ENCODE results near the gene OTOS.

OTOS gene

DNA sequence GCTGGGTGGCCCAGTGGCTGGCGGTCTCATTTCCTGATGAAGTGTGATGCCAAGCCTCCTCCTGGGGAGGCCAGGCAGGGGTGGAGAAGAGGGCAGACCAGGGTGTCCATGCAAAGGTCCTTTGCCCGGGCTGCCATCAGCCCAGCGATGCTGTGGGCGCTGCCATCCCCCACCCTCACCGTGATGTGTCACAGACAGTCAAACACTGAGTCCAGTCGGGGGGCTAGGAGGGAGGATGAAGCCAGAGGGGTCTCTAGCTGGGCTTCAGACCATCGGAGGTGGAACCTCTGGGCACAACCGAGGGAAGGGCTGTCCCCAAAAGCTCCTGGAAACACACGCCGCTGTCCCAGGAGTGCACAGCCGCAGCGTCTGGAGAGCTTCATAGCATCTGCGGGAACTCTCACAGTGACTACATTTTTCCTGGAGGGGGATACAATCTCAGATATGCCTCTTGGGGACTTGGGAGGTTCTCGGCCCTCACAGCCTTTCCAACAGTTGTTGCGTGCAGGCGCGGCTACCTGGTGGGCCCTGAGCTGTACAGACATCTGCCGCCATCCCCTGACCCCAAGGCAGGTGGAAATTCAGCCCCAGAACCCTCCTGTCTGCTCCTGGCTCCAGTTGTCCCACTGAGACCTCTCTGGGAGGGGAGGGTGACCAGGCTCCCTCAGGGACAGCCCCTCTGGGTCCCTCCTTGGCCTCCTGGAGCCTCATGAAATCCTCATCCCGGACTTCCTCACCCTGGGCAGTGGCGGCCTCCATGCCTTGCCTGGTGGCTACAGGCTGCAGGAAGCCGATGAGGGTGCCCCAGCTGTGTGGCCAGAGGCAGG lies 26.5 kb upstream of the OTOS start:
- DNase-seq = no peak

DNA sequence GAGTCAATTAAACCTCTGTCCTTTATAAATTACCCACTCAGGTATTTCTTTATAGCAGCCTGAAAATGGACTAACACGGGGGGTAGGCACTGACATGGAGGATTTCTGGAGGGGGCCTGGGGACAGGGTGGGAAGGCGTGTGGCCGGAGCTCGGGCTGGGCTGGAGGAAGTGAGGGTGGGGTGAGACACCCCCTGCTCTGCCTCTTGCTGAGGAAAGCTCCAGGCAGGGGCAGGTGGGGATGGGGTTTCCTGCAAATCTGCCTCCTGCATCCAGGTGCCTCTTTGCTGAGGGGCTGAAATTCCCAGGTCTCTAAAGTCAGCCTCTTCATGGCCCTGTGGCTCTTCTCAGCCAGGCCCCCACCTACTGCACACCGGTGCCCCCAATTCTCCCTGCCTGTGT lies 25.7 kb upstream of the OTOS start:
- no peak for DNase-seq

DNA sequence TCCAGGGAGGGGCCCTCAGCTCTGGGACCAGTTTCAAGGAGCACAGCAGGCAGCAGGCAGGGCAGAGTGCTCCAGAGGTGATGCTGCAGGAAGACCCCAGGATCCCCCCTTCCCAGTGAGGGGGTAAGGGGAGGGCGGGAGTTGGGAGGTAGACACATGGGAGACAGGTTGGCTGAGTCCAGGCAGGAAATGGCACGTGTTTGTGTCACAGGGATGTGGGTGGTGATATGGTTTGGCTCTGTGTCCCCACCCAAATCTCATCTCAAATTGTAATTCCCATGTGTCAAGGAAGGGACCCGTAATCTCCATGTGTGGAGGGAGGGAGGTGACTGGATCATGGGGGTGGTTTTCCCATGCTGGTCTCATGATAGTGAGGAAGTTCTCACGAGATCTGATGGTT lies 25.2 kb upstream of the OTOS start:
- no peak for DNase-seq

DNA sequence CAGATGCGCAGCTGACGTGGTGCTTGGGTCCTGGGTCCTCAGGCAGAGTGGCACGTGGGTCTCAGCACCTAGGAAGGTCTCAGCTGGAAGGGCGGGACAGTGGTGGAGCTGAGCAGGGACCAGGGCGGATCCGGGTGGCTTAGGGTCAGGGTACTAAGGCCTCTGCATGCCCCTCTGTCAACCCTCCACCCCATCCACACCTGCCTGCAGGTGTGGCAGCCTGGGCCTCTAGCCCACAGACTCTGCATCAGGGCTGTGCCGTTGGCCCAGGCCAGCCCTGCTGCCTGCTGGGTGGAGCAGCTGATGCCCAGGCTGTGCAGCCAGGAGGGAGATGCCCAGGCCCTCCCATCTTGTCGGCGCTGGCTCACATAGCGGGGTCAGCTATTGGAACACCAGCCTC lies 24.6 kb upstream of the OTOS start:
- DNase-seq = no peak

DNA sequence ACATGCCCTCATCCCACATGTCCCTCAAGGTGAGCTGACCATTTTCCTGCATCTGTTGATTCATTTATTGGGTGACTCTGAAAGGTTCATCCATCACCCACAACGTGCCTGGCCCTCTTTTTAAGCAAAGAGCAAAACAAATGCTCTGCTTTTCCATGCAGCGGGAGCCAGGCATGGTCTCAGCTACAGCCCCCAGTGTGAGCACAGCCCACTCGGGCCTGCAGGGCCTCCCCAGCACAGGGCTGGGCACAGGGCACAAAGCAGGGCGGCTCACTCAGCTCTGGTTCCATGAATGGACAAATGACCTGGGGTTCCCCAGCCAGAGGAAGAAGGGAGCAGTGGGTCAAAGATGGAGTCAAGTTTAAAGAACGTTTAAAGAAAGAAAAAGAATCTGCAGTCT lies 24.1 kb upstream of the OTOS start:
- DNase-seq = no peak

DNA sequence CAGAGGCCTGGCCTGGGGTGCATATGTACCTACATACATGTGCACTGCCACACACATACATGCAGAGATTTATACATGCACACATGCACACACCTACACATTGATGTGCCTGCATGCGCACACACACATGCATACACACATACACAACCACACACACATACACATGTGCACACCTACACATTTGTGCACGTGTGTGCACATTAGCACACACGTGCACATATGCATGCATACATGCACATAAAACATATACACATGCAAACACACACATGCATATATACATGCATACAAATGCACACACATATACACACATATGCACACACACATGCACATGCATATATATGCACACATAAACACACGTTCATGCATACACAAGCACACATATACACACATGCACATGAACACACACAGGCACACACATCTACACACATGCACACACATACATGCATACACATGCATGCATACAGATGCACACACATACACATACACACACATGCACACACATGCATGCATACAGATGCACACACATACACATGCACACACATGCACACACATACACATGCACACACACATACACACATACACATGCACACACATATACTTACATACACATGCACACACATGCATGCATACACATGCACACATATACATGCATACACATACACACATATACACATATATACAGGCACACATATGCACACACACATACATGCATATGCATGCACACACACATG lies 23.6 kb upstream of the OTOS start:
- no peak for DNase-seq

DNA sequence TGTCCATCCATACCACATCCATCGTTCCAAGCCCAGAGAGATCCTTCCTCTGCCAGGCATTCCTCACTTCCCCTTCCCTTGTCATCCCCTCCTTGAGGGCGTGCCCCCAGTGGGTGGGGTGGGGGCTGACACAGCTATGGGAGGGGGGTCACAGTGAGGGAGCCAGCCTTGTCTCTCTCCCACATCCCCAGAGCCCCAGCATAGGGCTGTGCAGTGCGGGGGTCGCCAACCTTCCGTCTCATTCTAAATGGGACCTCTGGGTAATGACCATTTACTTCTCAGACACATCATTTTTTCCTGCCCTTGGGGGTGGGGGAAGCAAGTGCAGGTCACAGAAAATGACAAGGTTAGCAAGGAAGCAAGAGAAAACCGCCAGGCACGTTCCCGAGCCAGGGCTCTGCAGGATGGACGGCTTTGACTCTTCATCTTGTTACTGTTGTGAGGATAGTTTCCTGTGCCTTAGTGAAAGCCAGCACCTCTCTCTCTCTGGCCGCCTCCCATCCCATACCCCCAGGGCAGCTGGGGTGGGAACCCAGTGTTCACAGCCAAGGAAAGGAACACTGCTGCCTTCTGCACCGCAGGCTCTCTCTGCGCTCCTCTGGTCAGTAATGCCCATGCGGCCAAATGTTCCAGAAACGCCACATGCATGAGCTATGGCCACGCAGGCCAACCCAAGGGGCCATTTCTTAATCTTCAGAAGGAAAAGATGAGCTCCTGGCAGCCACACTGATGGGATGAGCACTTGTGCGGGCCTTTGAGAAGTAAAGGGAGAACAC lies 22.7 kb upstream of the OTOS start:
- DNase-seq = no peak

DNA sequence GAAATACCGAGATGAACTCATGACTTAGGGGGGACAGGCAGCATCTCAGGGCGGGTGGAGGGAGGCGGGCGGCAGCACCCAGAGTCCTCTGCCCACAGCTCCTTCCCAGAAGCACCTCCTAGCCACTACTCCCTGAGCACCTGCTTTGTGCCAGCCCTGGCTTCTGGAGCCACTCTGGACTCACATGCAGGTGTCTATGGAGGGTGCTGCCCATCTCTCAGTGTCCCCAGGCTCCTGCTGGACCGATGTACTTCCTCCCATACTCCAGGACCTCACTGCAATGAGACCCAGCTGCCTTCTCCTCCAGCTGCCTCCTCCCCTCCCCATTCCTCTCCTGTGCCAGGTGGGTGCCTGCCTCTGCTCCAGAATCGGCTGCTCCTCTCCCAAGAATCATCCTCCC lies 22.1 kb upstream of the OTOS start:
- DNase-seq = no peak

DNA sequence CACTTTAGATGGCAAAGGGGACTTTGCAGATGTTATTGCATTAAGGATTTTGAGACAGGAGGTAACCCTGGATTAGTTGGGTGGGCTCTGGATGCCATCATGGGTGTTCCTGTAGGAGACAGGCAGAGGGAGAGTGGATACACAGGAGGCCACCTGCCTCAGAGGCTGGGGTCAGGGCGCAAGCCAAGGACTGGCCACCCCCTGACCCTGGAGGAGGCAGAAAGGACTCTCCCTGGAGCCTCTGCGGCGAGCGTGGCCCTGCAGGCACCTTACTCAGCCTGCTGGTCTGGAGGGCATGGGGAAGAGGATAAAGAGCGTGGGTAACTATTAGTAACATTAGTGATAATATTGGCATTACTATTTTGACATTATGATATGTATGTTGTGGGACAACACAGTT lies 21.6 kb upstream of the OTOS start:
- no peak for DNase-seq

DNA sequence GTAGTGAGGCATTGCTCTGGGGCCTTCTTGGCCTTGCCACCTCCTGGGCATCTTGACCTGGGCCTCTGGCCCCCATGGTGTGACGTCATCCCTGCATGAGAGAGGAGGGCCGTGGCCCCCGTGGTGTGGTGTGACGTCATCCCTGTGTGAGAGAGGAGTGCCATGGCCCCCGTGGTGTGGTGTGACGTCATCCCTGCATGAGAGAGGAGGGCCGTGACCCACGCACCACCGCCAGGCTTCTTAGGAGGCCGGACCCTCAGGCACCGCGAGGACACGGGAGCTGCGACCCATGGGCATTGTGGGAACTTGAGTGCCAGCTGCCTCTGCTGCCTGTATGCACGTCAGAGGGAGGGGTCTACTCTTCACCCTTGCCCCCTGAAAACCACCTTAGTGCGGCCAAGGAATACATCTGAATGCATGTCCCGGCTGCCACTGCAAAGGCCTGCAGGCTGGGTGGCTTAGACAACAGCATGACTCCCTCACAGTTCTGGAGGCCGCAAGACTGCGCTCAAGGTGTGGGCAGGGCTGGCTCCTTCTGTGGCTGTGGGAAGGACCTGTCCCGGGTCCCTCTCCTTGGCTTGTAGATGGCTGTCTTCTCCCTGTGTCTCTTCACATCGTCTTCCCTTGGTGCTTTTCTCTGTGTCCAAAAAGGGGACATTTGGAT lies 20.8 kb upstream of the OTOS start:
- no peak for DNase-seq

DNA sequence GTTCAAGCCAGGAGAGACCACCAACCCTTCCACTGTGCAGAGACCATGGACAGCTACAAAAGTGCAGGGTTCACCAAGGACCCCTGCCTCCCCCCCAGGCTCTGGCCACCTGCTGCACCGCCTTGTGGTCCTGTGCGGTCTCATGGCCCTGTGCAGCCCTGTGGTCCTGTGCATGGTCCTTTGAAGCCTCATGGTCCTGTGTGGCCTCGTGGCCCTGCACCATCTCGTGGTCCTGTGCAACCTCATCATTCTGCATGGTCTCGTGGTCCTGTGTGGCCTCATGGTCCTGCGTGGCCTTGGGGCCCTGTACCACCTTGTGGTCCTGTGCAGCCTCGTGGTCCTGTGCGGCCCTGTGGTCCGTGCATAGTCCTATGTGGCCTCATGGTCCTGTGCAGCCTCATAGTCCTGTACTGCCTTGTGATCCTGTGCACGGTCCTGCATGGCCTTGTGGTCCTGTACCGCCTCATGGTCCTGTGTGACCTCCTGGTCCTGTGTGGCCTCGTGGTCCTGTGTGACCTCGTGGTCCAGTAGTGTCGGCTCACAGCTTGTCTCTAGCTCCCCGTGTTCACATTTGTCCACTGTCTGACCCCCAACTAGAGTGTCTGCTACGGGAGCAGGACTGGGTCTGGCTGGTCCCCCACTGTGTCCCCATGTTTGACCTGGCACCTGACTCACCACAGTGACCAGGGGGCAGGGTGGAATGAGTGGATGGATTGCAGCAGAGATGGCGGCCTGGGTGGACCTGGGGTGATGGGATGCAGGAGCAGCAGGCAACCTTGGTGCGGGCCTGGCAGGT lies 20.0 kb upstream of the OTOS start:
- DNase-seq = no peak

DNA sequence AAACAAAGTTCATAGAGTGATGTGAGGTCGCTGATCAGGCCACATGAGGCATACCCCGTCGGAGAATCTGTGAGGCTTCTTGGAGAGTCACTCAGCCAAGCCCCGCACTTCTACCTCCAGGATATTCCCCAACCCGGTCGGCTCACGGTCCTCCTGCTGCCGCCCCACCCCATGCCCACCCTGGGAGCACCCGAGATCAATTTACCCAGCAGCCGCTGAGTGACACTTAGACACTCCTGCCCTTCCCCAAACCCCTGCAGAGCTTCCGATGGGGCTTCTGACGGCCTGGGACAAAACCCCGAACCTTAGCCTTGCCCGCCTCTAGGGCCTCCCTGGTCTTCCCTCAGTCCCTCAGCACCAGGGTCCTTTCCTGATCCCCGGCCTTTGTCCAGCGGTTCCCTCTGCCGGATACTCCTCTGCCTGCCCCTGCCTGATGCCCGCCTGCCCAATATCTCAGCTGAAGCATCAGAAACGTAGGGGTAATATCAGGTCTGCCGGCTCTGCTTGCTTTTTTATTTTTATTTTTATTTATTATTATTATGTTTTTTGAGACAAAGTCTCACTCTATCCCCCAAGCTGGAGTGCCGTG lies 18.9 kb upstream of the OTOS start:
- DNase-seq = no peak

DNA sequence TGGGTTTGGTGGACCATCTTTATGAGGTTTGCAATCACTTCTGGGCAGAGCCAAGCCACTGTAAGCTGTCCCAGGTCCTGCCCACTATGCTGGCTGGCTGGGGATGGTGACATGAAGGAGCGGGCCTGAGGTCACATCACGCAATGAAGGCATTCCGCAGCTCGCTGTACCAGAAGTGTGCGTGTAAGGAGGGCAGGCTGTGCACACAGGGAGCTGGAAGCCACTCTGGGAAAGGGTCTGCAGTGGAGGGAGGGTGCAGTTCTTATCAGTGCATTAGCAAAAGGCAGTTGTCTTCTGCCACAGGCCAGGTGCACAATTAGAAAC lies 16.7 kb upstream of the OTOS start:
- no peak for DNase-seq

DNA sequence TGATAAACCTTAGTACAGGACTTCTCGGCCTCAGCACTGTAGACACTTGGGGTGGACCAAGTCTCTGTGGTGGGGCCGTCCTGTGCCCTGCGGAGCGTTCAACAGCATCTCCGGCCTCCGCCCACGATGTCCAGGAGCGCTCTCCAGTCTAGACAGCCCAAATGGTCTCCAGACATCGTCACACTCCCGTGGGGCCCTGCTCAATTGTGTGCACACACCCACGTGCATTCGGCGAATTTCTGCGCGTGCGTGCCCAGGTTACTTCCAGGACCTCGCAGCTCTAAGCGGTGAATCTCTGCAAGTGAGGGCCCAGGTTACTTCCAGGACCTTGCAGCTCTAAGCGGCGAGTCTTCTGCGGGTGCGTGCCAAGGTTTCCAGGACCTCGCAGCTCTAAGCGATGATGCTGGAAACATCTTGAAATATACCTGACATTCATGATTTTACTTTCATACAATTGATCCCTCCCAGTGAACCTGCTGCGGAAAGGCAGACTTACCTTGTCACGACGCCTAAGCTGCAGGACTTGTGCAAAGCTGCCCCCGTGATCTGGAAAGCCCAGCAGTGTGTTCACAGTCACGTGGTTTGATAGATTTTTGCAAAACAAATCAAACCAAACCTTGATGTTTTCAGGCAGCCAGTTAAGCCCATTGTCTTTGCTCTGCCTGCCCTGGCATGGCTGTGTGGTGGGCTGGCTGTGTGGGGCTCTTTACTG lies 16.1 kb upstream of the OTOS start:
- no peak for DNase-seq

DNA sequence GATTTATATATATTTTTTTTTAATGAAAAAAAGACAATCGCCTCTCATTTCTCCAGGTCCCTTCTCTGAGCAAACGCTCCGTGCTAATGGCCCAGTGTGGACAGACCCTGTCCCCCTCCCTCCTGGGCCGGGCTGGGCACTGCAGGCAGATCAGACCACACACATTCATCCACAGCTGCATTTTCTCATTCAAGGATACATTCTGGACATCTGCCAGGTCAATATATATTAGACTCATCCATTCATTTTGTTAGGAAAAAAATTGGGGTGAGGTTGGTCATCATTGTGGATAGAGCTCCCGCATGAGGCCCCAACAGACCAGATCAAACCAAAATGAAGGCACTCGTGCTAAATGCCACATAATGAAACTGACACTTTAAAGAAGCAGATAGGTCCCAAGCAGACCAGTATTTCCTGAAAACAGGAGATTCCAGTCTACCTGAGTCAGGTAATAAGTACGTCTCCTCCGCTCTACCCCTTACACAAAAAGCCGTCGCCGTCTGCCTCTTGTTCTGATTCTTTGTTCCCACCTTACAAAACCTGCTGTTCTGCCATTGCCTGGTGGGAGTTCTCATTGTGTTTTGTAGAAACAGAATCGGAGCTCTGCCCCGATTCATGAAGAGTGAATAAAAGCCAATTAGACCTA lies 15.4 kb upstream of the OTOS start:
- DNase-seq = no peak

DNA sequence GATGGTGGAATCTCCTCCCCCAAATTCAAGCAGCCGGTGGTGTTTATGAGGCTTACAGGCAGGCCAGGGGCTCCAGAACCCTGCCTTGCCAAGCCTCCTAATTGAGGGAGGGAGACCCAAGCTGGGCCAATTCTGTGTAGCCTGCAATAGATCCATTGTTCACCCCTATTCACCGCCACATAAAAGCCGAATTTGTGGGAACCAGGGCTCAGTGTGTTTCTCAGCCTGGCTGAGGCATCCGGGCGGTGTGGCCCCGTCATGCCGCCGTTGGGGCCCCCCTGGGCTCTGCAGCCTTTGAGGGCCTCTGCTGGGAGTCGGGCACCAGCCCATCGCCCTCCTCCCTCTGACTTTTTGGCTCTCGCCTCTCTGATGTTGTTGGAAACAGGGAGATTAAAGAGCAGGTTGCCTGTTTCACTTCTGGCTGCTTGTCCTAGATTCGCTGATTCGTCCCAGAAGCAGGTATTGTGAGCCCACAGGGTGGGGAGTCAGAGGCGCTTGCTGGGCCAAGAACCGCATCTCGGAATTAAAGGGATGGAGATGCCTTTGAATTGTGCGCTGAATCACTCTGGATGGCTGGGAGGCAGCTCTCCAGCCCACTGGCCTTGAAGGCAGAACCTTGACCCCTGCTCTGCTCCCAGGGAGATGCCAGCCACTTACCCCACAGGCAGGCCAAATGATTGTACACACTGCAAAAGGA lies 14.7 kb upstream of the OTOS start:
- DNase-seq = no peak

DNA sequence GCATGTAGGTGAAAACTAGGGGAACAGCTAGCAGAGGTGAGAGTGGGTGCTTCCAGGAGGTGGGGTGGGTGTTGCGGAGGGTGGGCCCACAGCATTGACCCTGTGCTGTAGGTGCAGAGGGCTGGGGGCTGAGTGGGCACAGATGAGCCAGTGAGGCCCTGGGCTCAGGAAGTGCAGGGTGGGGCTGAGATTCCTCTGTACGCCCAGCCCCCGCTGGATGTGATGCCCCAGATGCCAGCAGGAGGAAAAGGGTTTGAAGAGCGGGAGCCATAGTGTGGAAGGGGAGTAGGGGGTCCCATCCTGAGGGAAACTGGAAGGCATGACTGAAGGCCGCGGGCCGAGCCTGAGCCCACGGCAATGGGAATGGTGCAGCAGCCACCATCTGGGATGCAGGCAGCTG lies 14.1 kb upstream of the OTOS start:
- no peak for DNase-seq

DNA sequence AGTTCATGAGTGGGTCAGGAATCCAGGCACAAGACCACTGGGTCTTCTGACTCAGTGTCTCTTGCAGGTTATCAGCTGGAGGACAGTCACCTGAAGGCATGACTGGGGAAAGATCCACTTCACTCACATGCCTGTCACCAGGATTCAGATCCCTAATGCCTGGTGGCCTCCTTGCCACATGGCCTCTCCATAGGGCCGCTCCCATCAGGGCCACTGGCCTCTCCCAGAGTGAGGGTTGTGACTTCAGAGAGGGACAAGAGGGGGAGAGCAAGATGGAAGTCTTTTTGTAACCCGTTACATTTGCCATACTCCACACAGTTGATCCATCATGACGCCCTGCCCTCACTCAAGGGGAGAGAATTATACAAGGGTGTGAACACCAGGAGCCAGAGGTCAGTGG lies 13.0 kb upstream of the OTOS start:
- DNase-seq = no peak

DNA sequence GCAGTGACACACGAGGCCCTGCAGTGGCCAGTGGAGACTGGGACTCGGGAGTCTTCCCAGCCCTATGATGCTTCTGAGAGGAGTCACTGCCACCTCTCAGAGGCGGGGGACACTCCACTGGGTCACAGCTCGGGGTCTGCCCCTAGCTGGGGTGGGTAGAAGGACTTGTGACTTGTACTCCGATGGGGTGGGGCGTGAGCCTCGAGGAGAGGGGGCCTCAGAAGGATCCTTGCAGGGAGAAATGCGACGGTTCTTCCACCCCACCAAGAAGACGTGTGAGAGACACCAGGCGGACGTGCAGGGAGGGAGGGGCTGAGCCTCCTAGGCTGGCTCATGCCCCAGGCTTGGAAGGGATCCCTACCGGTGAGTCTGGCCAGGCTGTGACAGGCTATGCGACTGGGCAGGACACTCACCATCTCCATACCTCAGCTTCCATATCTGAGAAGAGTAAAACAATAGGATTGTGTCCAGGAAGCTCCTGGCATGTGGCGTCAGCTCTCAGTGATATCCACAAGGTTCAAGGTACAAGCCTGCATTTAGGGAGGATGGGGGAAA lies 11.1 kb upstream of the OTOS start:
- DNase-seq = no peak

Data from NCI-H2081 (cell line).